Liver (tissue), 9 donors: ENCODE results near the gene SIPA1L3. TPM values are rescaled to one million over a fixed set of nuclear protein-coding genes. Genes with fewer than 3 reads are reported as not detected.

ENCODE experiments used
- DNase-seq: peaks from one replicate; pipeline ENCODE4 v3.0.0-alpha.2; 2017; ENCODE audit warnings: low spot score
- H3K27ac ChIP-seq, 2 donors: one replicate each; pipeline ENCODE4 v1.7.0; 2013; ENCODE audit warnings: inconsistent platforms in 2 of 2, low read length in 2 of 2, control low read depth in 1 of 2, low read depth in 1 of 2, mild to moderate bottlenecking in 1 of 2
- H3K27me3 ChIP-seq, 4 donors: one replicate each; pipeline versions ENCODE4 v1.6.1 to v1.7.0; 2013; ENCODE audit warnings: low read length in 3 of 4, inconsistent platforms in 1 of 4, mild to moderate bottlenecking in 1 of 4, moderate library complexity in 1 of 4; ENCODE audit not compliant: control insufficient read depth in 4 of 4, insufficient read depth in 4 of 4
- H3K36me3 ChIP-seq, 4 donors: one replicate each; pipeline versions ENCODE4 v1.6.1 to v1.7.0; 2013; ENCODE audit warnings: low read length in 3 of 4, mild to moderate bottlenecking in 3 of 4, low read depth in 1 of 4, moderate library complexity in 1 of 4; ENCODE audit not compliant: control insufficient read depth in 4 of 4, insufficient read depth in 3 of 4
- H3K4me1 ChIP-seq, 4 donors: one replicate each; pipeline versions ENCODE4 v1.6.1 to v1.7.0; 2013; ENCODE audit warnings: low read length in 3 of 4, mild to moderate bottlenecking in 3 of 4, moderate library complexity in 1 of 4; ENCODE audit not compliant: control insufficient read depth in 4 of 4, insufficient read depth in 4 of 4
- H3K4me3 ChIP-seq, 3 donors: one replicate each; pipeline versions ENCODE4 v1.6.1 to v1.7.0; 2013; ENCODE audit warnings: low read length in 3 of 3, control low read depth in 1 of 3, low read depth in 1 of 3, mild to moderate bottlenecking in 1 of 3
- H3K9ac ChIP-seq, 2 donors: one replicate each; pipeline ENCODE4 v1.7.0; 2013; ENCODE audit warnings: low read length in 2 of 2, mild to moderate bottlenecking in 2 of 2, moderate library complexity in 2 of 2, control low read depth in 1 of 2, low read depth in 1 of 2
- H3K9me3 ChIP-seq, 4 donors: one replicate each; pipeline versions ENCODE4 v1.6.1 to v1.7.0; 2013; ENCODE audit warnings: low read length in 3 of 4; ENCODE audit not compliant: control insufficient read depth in 4 of 4
- EGR1 ChIP-seq, 2 donors: IDR thresholded peaks; 2 replicates each; pipeline ENCODE4 v1.6.1; 2016 to 2018; ENCODE audit warnings: antibody characterized with exemption in 2 of 2, low read depth in 2 of 2
- FOXA1 ChIP-seq: IDR thresholded peaks from 2 replicates; pipeline ENCODE4 v1.6.1; 2016; ENCODE audit warnings: antibody characterized with exemption
- FOXA2 ChIP-seq: IDR thresholded peaks from 2 replicates; pipeline ENCODE4 v1.6.1; 2016; ENCODE audit warnings: antibody characterized with exemption
- GABPA ChIP-seq, 2 donors: IDR thresholded peaks in 1 of 2; conservative IDR thresholded peaks in 1 of 2; 2 replicates each; pipeline ENCODE4 v1.6.1; 2016; ENCODE audit warnings: antibody characterized with exemption in 2 of 2, mild to moderate bottlenecking in 1 of 2, moderate library complexity in 1 of 2
- HNF4A ChIP-seq, 2 donors: conservative IDR thresholded peaks; 2 replicates each; pipeline ENCODE4 v1.6.1; 2016; ENCODE audit warnings: antibody characterized with exemption in 2 of 2, mild to moderate bottlenecking in 2 of 2
- HNF4G ChIP-seq: IDR thresholded peaks from 2 replicates; pipeline ENCODE4 v1.6.1; 2016; ENCODE audit warnings: antibody characterized with exemption
- JUND ChIP-seq, 2 donors: IDR thresholded peaks; 2 replicates each; pipeline ENCODE4 v1.6.1; 2016; ENCODE audit warnings: antibody characterized with exemption in 2 of 2
- NR2F2 ChIP-seq: IDR thresholded peaks from 2 replicates; pipeline ENCODE4 v1.6.1; 2016; ENCODE audit warnings: antibody characterized with exemption
- RAD21 ChIP-seq, 2 donors: IDR thresholded peaks; 2 replicates each; pipeline ENCODE4 v1.6.1; 2016; ENCODE audit warnings: antibody characterized with exemption in 2 of 2, mild to moderate bottlenecking in 2 of 2
- RXRA ChIP-seq, 2 donors: IDR thresholded peaks; 2 replicates each; pipeline ENCODE4 v1.6.1; 2017 to 2018; ENCODE audit warnings: antibody characterized with exemption in 2 of 2, mild to moderate bottlenecking in 1 of 2
- SP1 ChIP-seq: IDR thresholded peaks from 2 replicates; pipeline ENCODE4 v1.6.1; 2018; ENCODE audit warnings: antibody characterized with exemption, mild to moderate bottlenecking
- TAF1 ChIP-seq: conservative IDR thresholded peaks from 2 replicates; pipeline ENCODE4 v1.6.1; 2016; ENCODE audit warnings: antibody characterized with exemption, mild to moderate bottlenecking
- YY1 ChIP-seq: IDR thresholded peaks from 2 replicates; pipeline ENCODE4 v1.6.1; 2016; ENCODE audit warnings: antibody characterized with exemption, mild to moderate bottlenecking
- WGBS: extraction: QIAGEN DNeasy Blood & Tissue Kit; methylation state at CpG from one replicate; pipeline ENCODE4 v1.1.7; 2013; 5-methylcytosine and 5-hydroxymethylcytosine counted together
- polyA plus RNA-seq, 2 donors: library from polyadenylated mRNA; stranded (reverse) in 1 of 2; unstranded in 1 of 2; fragments of 200-250 nt in 1 of 2; fragments of >200 nt in 1 of 2; fragmentation: Nextera tagmentation in 1 of 2; extraction: Ambion mirVana in 1 of 2; gene quantifications; one replicate each; pipeline versions ENCODE4 v1.2.1 to v1.2.3, GENCODE V29; 2013 to 2015
- total RNA-seq, 2 donors: library from RNA; depleted of rRNA; stranded (reverse); fragments of >200 nt; gene quantifications; one replicate each; pipeline ENCODE4 v1.2.3, GENCODE V29; 2014
- TF ChIP-seq, protein P1 (sequence below): IDR thresholded peaks from 2 replicates; pipeline ENCODE4 v1.6.1; 2016; ENCODE audit warnings: antibody characterized with exemption
- TF ChIP-seq, protein P2 (sequence below): IDR thresholded peaks from 2 replicates; pipeline ENCODE4 v1.6.1; 2016; ENCODE audit warnings: antibody characterized with exemption
- TF ChIP-seq, protein P3 (sequence below): IDR thresholded peaks from 2 replicates; pipeline ENCODE4 v1.6.1; 2016; ENCODE audit warnings: antibody characterized with exemption, mild to moderate bottlenecking
- TF ChIP-seq, protein P4 (sequence below): fragments of 150-350 bp; IDR thresholded peaks from 2 replicates; pipeline ENCODE4 v1.5.1; 2017; ENCODE audit warnings: improper control_type of control experiment, low read depth, low read length; ENCODE audit not compliant: missing input control
- TF ChIP-seq, protein P5 (sequence below): IDR thresholded peaks from 2 replicates; pipeline ENCODE4 v1.6.1; 2016; ENCODE audit warnings: antibody characterized with exemption
- donor health status: healthy.
- donor health status: healthy.
- donor health status: healthy.
- donor health status: healthy.
- donor health status: healthy.

SIPA1L3 gene
- total and polyA plus RNA-seq, 4 donors: 2.4 to 10.0 (median 4.4) TPM

DNA sequence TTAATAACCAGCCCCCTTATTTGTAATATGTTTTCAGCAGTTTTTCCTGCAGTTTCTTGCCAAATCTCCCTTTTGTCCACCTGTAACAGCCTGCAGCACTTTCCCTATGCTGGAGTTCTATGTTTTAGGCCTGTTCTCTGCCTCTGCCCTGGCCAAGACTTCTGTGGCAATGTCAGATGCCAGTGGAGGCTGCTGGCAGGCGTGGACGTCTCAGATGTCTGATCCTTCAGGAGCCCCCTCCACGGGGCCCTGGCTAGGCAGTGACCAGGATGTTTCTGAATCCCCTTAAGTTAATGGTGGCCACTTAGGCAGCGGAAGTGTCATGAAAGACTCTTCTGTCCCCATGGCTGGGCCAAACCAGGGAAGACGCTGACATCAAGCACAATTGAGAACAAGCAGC lies 40.8 kb downstream of the SIPA1L3 start:
- Histone ChIP-seq H3K27ac (no peak overlapping the region), H3K9ac (no peak overlapping the region), H3K4me3 (no peak overlapping the region), H3K36me3 (no peaks in the 10 kb centered on the region), H3K27me3 (no peaks in the 10 kb centered on the region), H3K9me3 (no peaks in the 10 kb centered on the region), H3K4me1 (peaks cover 0 to 12% (median 1%) of the 10 kb centered on the region in 4 donors)
- WGBS: 95% methylated on average over 5 of the region's 5 CpGs
- DNase-seq: no peak
- TF ChIP-seq SP1 (no peak), HNF4A (conservative IDR thresholded peaks at IDR 0.05) (no peak), RAD21 (IDR thresholded peaks at IDR 0.05) (no peak), FOXA1 (no peak), EGR1 (IDR thresholded peaks at IDR 0.05; ENCODE audit: low read depth in 2 of 2) (no peak), HNF4G (no peak), GABPA (IDR thresholded peaks at IDR 0.05 in 1 of 2, conservative IDR thresholded peaks at IDR 0.05 in 1 of 2) (no peak), JUND (IDR thresholded peaks at IDR 0.05) (no peak), YY1 (no peak), FOXA2 (no peak), NR2F2 (no peak), RXRA (IDR thresholded peaks at IDR 0.05) (no peak), TAF1 (no peak)
- TF ChIP-seq, protein P1, sequence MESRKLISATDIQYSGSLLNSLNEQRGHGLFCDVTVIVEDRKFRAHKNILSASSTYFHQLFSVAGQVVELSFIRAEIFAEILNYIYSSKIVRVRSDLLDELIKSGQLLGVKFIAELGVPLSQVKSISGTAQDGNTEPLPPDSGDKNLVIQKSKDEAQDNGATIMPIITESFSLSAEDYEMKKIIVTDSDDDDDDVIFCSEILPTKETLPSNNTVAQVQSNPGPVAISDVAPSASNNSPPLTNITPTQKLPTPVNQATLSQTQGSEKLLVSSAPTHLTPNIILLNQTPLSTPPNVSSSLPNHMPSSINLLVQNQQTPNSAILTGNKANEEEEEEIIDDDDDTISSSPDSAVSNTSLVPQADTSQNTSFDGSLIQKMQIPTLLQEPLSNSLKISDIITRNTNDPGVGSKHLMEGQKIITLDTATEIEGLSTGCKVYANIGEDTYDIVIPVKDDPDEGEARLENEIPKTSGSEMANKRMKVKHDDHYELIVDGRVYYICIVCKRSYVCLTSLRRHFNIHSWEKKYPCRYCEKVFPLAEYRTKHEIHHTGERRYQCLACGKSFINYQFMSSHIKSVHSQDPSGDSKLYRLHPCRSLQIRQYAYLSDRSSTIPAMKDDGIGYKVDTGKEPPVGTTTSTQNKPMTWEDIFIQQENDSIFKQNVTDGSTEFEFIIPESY: no peak
- TF ChIP-seq, protein P2, sequence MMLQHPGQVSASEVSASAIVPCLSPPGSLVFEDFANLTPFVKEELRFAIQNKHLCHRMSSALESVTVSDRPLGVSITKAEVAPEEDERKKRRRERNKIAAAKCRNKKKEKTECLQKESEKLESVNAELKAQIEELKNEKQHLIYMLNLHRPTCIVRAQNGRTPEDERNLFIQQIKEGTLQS: no peak
- TF ChIP-seq, protein P3, sequence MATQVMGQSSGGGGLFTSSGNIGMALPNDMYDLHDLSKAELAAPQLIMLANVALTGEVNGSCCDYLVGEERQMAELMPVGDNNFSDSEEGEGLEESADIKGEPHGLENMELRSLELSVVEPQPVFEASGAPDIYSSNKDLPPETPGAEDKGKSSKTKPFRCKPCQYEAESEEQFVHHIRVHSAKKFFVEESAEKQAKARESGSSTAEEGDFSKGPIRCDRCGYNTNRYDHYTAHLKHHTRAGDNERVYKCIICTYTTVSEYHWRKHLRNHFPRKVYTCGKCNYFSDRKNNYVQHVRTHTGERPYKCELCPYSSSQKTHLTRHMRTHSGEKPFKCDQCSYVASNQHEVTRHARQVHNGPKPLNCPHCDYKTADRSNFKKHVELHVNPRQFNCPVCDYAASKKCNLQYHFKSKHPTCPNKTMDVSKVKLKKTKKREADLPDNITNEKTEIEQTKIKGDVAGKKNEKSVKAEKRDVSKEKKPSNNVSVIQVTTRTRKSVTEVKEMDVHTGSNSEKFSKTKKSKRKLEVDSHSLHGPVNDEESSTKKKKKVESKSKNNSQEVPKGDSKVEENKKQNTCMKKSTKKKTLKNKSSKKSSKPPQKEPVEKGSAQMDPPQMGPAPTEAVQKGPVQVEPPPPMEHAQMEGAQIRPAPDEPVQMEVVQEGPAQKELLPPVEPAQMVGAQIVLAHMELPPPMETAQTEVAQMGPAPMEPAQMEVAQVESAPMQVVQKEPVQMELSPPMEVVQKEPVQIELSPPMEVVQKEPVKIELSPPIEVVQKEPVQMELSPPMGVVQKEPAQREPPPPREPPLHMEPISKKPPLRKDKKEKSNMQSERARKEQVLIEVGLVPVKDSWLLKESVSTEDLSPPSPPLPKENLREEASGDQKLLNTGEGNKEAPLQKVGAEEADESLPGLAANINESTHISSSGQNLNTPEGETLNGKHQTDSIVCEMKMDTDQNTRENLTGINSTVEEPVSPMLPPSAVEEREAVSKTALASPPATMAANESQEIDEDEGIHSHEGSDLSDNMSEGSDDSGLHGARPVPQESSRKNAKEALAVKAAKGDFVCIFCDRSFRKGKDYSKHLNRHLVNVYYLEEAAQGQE: no peak
- TF ChIP-seq, protein P4, sequence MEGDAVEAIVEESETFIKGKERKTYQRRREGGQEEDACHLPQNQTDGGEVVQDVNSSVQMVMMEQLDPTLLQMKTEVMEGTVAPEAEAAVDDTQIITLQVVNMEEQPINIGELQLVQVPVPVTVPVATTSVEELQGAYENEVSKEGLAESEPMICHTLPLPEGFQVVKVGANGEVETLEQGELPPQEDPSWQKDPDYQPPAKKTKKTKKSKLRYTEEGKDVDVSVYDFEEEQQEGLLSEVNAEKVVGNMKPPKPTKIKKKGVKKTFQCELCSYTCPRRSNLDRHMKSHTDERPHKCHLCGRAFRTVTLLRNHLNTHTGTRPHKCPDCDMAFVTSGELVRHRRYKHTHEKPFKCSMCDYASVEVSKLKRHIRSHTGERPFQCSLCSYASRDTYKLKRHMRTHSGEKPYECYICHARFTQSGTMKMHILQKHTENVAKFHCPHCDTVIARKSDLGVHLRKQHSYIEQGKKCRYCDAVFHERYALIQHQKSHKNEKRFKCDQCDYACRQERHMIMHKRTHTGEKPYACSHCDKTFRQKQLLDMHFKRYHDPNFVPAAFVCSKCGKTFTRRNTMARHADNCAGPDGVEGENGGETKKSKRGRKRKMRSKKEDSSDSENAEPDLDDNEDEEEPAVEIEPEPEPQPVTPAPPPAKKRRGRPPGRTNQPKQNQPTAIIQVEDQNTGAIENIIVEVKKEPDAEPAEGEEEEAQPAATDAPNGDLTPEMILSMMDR: no peak
- TF ChIP-seq, protein P5, sequence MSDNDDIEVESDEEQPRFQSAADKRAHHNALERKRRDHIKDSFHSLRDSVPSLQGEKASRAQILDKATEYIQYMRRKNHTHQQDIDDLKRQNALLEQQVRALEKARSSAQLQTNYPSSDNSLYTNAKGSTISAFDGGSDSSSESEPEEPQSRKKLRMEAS: no peak
